PC-9 (cell line): ENCODE results near the gene SPPL2B. TPM values are rescaled to one million over a fixed set of nuclear protein-coding genes. Genes with fewer than 3 reads are reported as not detected.

Source experiments
- BruUV-seq: library from RNA; stranded (reverse); fragments of 400-500 nt; replicated peaks from 2 replicates; lab custom pipeline; 2021; lab: Mats Ljungman, UMichigan
- CTCF ChIA-PET: fragments of 300-600 bp; sonication (Branson Sonifier 250); formaldehyde crosslinking; loops from one replicate; lab custom pipeline; 2022; ENCODE audit warnings: antibody characterized with exemption; lab: Charles Lee
- POLR2A ChIA-PET: fragments of 300-600 bp; sonication (Branson Sonifier 250); formaldehyde crosslinking; loops from one replicate; lab custom pipeline; 2022; ENCODE audit warnings: antibody characterized with exemption; ENCODE audit not compliant: unreplicated experiment; lab: Charles Lee
- DNase-seq, 2 experiments: peaks; one replicate each; pipeline versions ENCODE4 v3.0.0 to v3.0.0-alpha.2; 2015 to 2022; ENCODE audit warnings: mixed read lengths in 1 of 2
- H2AFZ ChIP-seq: fragments of 200-600 bp; sonication (generic); 2 replicates; pipeline ENCODE4 v1.8.1; 2017; ENCODE audit warnings: antibody characterized with exemption
- H3F3A ChIP-seq: fragments of 200-600 bp; sonication (generic); 2 replicates; pipeline ENCODE4 v1.8.1; 2017; ENCODE audit warnings: antibody characterized with exemption, mild to moderate bottlenecking, low read depth; ENCODE audit not compliant: insufficient read depth
- H3K27ac ChIP-seq: fragments of 200-600 bp; sonication (generic); 2 replicates; pipeline ENCODE4 v1.6.1; 2016; ENCODE audit warnings: mixed run types
- H3K27me3 ChIP-seq: fragments of 200-600 bp; sonication (generic); 2 replicates; pipeline ENCODE4 v1.6.1; 2016; ENCODE audit warnings: low read depth, mixed run types; ENCODE audit not compliant: insufficient read depth
- H3K36me3 ChIP-seq: fragments of 200-600 bp; sonication (generic); 2 replicates; pipeline ENCODE4 v1.6.1; 2016; ENCODE audit warnings: low read depth, mixed run types
- H3K4me1 ChIP-seq: fragments of 200-600 bp; sonication (generic); replicated peaks from 2 replicates; pipeline ENCODE4 v1.6.1; 2016; ENCODE audit warnings: mixed run types; ENCODE audit not compliant: insufficient read depth
- H3K4me2 ChIP-seq: fragments of 200-600 bp; sonication (generic); 2 replicates; pipeline ENCODE4 v1.6.1; 2017; ENCODE audit warnings: mixed run types
- H3K4me3 ChIP-seq: fragments of 200-600 bp; sonication (generic); 2 replicates; pipeline ENCODE4 v1.6.1; 2016; ENCODE audit warnings: mixed run types
- H3K79me2 ChIP-seq: fragments of 200-600 bp; sonication (generic); 2 replicates; pipeline ENCODE4 v1.6.1; 2017; ENCODE audit warnings: low read depth, mixed run types
- H3K9me2 ChIP-seq: fragments of 200-600 bp; sonication (generic); 2 replicates; pipeline ENCODE4 v1.8.1; 2017; ENCODE audit warnings: mild to moderate bottlenecking; ENCODE audit not compliant: insufficient read depth
- H3K9me3 ChIP-seq: fragments of 200-600 bp; sonication (generic); 2 replicates; pipeline ENCODE4 v1.8.1; 2016; ENCODE audit warnings: low read depth; ENCODE audit not compliant: insufficient read depth
- H4K20me1 ChIP-seq: fragments of 200-600 bp; sonication (generic); 2 replicates; pipeline ENCODE4 v1.8.1; 2017; ENCODE audit not compliant: insufficient read depth
- CTCF ChIP-seq: fragments of 200-600 bp; sonication (generic); conservative IDR thresholded peaks from 2 replicates; pipeline ENCODE4 v1.6.1; 2017; ENCODE audit warnings: mixed run types, antibody characterized with exemption, mild to moderate bottlenecking, moderate library complexity
- EZH2 ChIP-seq: fragments of 200-600 bp; sonication (generic); IDR thresholded peaks from 2 replicates; pipeline ENCODE4 v1.8.0; 2017; ENCODE audit warnings: antibody characterized with exemption, low read depth
- intact Hi-C: fragments of 100-400 bp; cut with micrococcal nuclease; formaldehyde crosslinking; loops from one replicate; pipeline ENCODE4 v1.10.0; 2022; ENCODE audit not compliant: unreplicated experiment
- total RNA-seq: library from RNA; stranded (reverse); gene quantifications from 2 replicates; pipeline ENCODE4 v1.2.3, GENCODE V29; 2021

SPPL2B gene
- total RNA-seq, 1 experiment from 2014 or later = 49.6 TPM

GRCh38 chr19:2374808-2375207, 46.3 kb downstream of the SPPL2B start:
- no peak overlapping the region for H3K4me3 ChIP-seq
- no peaks in the 10 kb centered on the region for H3K4me1 ChIP-seq
- no peaks in the 10 kb centered on the region for H3K36me3 ChIP-seq
- no peaks in the 10 kb centered on the region for H3K79me2 ChIP-seq
- H3K9me2 ChIP-seq = no peaks in the 10 kb centered on the region
- no peaks in the 10 kb centered on the region; the same call in 1 of the 2 replicates for H3F3A ChIP-seq
- H2AFZ ChIP-seq = no peak overlapping the region
- intact Hi-C loops = no loop called here
- no TSS peak for BruUV-seq
- ChIA-PET POLR2A (no interaction called here), CTCF (no interaction called here)
- no peak overlapping the region for H3K27ac ChIP-seq
- TF ChIP-seq CTCF = no peak
- no peak for TF ChIP-seq EZH2
- H3K4me2 ChIP-seq = no peak overlapping the region
- H3K27me3 ChIP-seq = no peaks in the 10 kb centered on the region
- no peaks in the 10 kb centered on the region for H3K9me3 ChIP-seq
- DNase-seq = no peak
- no peaks in the 10 kb centered on the region for H4K20me1 ChIP-seq

GRCh38 chr19:2375353-2376121, 47.1 kb downstream of the SPPL2B start:
- no peaks in the 10 kb centered on the region for H3K36me3 ChIP-seq
- H2AFZ ChIP-seq = no peak overlapping the region
- DNase-seq = no peak
- H3K4me3 ChIP-seq = no peak overlapping the region
- POLR2A ChIA-PET = no interaction called here
- no peaks in the 10 kb centered on the region; the same call in 1 of the 2 replicates for H3F3A ChIP-seq
- no peak overlapping the region for H3K27ac ChIP-seq
- CTCF ChIA-PET = no interaction called here
- intact Hi-C loops = no loop called here
- no peaks in the 10 kb centered on the region for H3K4me1 ChIP-seq
- TF ChIP-seq CTCF (no peak), EZH2 (no peak)
- H3K79me2 ChIP-seq = no peaks in the 10 kb centered on the region
- no peaks in the 10 kb centered on the region for H3K9me3 ChIP-seq
- no peak overlapping the region for H3K4me2 ChIP-seq
- H4K20me1 ChIP-seq = no peaks in the 10 kb centered on the region
- BruUV-seq = no TSS peak
- H3K9me2 ChIP-seq = no peaks in the 10 kb centered on the region
- H3K27me3 ChIP-seq = no peaks in the 10 kb centered on the region

- TF ChIP-seq EZH2 (no peak), CTCF (no peak)
These were observed 48.5 kb downstream of the SPPL2B start for GRCh38 chr19:2376784-2377519.

More at GRCh38 chr19:2376784-2377519, 48.5 kb downstream of the SPPL2B start:
- Histone ChIP-seq H4K20me1 (no peaks in the 10 kb centered on the region), H3K79me2 (no peaks in the 10 kb centered on the region), H3K4me3 (no peak overlapping the region), H3K4me2 (no peak overlapping the region), H3K27me3 (no peaks in the 10 kb centered on the region), H3K4me1 (no peaks in the 10 kb centered on the region), H3K9me2 (no peaks in the 10 kb centered on the region), H3K36me3 (no peaks in the 10 kb centered on the region), H3K9me3 (no peaks in the 10 kb centered on the region), H2AFZ (no peak overlapping the region), H3K27ac (no peak overlapping the region), H3F3A (no peaks in the 10 kb centered on the region; the same call in 1 of the 2 replicates)
- POLR2A ChIA-PET = no interaction called here
- no peak for DNase-seq
- CTCF ChIA-PET = no interaction called here
- no TSS peak for BruUV-seq
- intact Hi-C loops = no loop called here
